ENCODE data around the gene UBR1.

GRCh38 chr15:43106486-43106829, 620 bp upstream of the UBR1 start:
- TF ChIP-seq EP300 (IDR thresholded peaks at IDR 0.05) (no peak), CTCF (IDR thresholded peaks at IDR 0.05) (no peak)

All from tibial nerve (tissue), 4 donors.